Measurements from ENCODE around the gene ACACA.

Gene ACACA

GRCh38 chr17:37207103-37207502, 199.5 kb downstream of the ACACA start:
- ChIA-PET CTCF (interaction anchor here (0.6 to 1.5 kb wide), 2 partner anchors 15 to 1058 kb away, joined by 5 to 10 read pairs; no protein-coding TSS in a partner anchor), POLR2A (no interaction called here)
- Histone ChIP-seq H3K4me3 (ENCODE audit: low read depth, low read length) (no peak overlapping the region), H3K9me3 (ENCODE audit: control insufficient read depth, insufficient read depth, low read depth, low read length) (no peaks in the 10 kb centered on the region), H3K4me1 (ENCODE audit: control insufficient read depth, insufficient read depth, low read length) (no peaks in the 10 kb centered on the region), H3K27ac (ENCODE audit: extremely low read depth, low read depth, low read length) (no peak overlapping the region), H3K36me3 (ENCODE audit: control insufficient read depth in 2 of 2, insufficient read depth in 1 of 2, low read length in 2 of 2) (peaks cover 39 to 51% of the 10 kb centered on the region in 2 experiments)
- TF ChIP-seq ZNF677 (tag by site-specific recombination; IDR thresholded peaks at IDR 0.05) (no peak), ZNF433 (tag by site-specific recombination; IDR thresholded peaks at IDR 0.05; ENCODE audit: low read depth) (no peak), ZNF280C (tag by site-specific recombination; IDR thresholded peaks at IDR 0.05) (no peak), YY1 (tag by site-specific recombination; IDR thresholded peaks at IDR 0.05) (no peak), ZSCAN23 (tag by site-specific recombination; IDR thresholded peaks at IDR 0.05) (no peak), ZNF692 (tag by site-specific recombination; IDR thresholded peaks at IDR 0.05) (no peak), GLI4 (tag by site-specific recombination; IDR thresholded peaks at IDR 0.05) (no peak), KLF10 (tag by site-specific recombination; IDR thresholded peaks at IDR 0.05) (no peak), ZNF560 (tag by site-specific recombination; IDR thresholded peaks at IDR 0.05; ENCODE audit: borderline replicate concordance) (no peak), ZNF530 (tag by site-specific recombination; IDR thresholded peaks at IDR 0.05; ENCODE audit: low read depth) (no peak), ZFP41 (tag by site-specific recombination; IDR thresholded peaks at IDR 0.05; ENCODE audit: borderline replicate concordance) (no peak), ZNF169 (tag by site-specific recombination; IDR thresholded peaks at IDR 0.05) (no peak), HOXA7 (CRISPR knock-in tag; IDR thresholded peaks at IDR 0.05; ENCODE audit: borderline replicate concordance) (no peak), ZNF133 (tag by site-specific recombination; IDR thresholded peaks at IDR 0.05) (no peak), ZBTB1 (tag by site-specific recombination; IDR thresholded peaks at IDR 0.05) (no peak), ZNF658 (tag by site-specific recombination; IDR thresholded peaks at IDR 0.05) (no peak)

- H3K4me1 ChIP-seq (ENCODE audit: control insufficient read depth, insufficient read depth, low read length) = no peaks in the 10 kb centered on the region
- peaks cover 43 to 56% of the 10 kb centered on the region in 2 experiments for H3K36me3 ChIP-seq (ENCODE audit: control insufficient read depth in 2 of 2, insufficient read depth in 1 of 2, low read length in 2 of 2)
- no peaks in the 10 kb centered on the region for H3K9me3 ChIP-seq (ENCODE audit: control insufficient read depth, insufficient read depth, low read depth, low read length)
- no peak overlapping the region for H3K27ac ChIP-seq (ENCODE audit: extremely low read depth, low read depth, low read length)
- POLR2A ChIA-PET = no interaction called here
- TF ChIP-seq ZNF302 (tag by site-specific recombination; IDR thresholded peaks at IDR 0.05; ENCODE audit: low read depth) (no peak), ZNF26 (tag by site-specific recombination; IDR thresholded peaks at IDR 0.05) (no peak), ZNF112 (tag by site-specific recombination; IDR thresholded peaks at IDR 0.05) (no peak), ZNF280C (tag by site-specific recombination; IDR thresholded peaks at IDR 0.05) (no peak), ZBTB26 (tag by site-specific recombination; optimal IDR thresholded peaks at IDR 0.05) (no peak), PBX3 (CRISPR knock-in tag; IDR thresholded peaks at IDR 0.05) (no peak), TCF7L2 (IDR thresholded peaks at IDR 0.05; ENCODE audit: borderline replicate concordance, low read depth, low read length) (no peak), ZBTB44 (tag by site-specific recombination; IDR thresholded peaks at IDR 0.05) (no peak)
- no peak overlapping the region for H3K4me3 ChIP-seq (ENCODE audit: low read depth, low read length)
- CTCF ChIA-PET = interaction anchor here (0.6 to 1.5 kb wide), 2 partner anchors 16 to 1058 kb away, joined by 5 to 10 read pairs; no protein-coding TSS in a partner anchor
Observed at GRCh38 chr17:37206299-37206698, 200.3 kb downstream of the ACACA start.

All from HEK293 (cell line).